Uterus (tissue), 4 donors: ENCODE measurements around the gene BROX. TPM values are rescaled to one million over a fixed set of nuclear protein-coding genes. Genes with fewer than 3 reads are reported as not detected.

ENCODE experiments used
- DNase-seq, 2 donors: peaks; one replicate each; pipeline ENCODE4 v3.0.0-alpha.2; 2019 to 2020
- H3K27ac ChIP-seq, 2 donors: fragments of 200-600 bp; sonication (generic); 1 replicate in 1 of 2; 2 replicates in 1 of 2; pipeline ENCODE4 v1.5.1; 2016 to 2018
- H3K27me3 ChIP-seq, 2 donors: fragments of 200-600 bp; sonication (generic); one replicate each; pipeline ENCODE4 v1.5.1; 2018 to 2019; ENCODE audit warnings: control low read depth in 1 of 2
- H3K36me3 ChIP-seq, 2 donors: fragments of 200-600 bp; sonication (generic); one replicate each; pipeline ENCODE4 v1.5.1; 2019; ENCODE audit warnings: control low read depth in 1 of 2
- H3K4me1 ChIP-seq, 2 donors: fragments of 200-600 bp; sonication (generic); one replicate each; pipeline ENCODE4 v1.5.1; 2018 to 2019; ENCODE audit warnings: control low read depth in 1 of 2
- H3K4me3 ChIP-seq, 2 donors: fragments of 200-600 bp; sonication (generic); 1 replicate in 1 of 2; 2 replicates in 1 of 2; pipeline ENCODE4 v1.5.1; 2018 to 2019; ENCODE audit warnings: mild to moderate bottlenecking in 1 of 2
- H3K9me3 ChIP-seq, 2 donors: fragments of 200-600 bp; sonication (generic); one replicate each; pipeline ENCODE4 v1.5.1; 2019; ENCODE audit warnings: control low read depth in 1 of 2
- CTCF ChIP-seq, 4 experiments: fragments of 200-600 bp in 2 of 4; fragments of 450-650 bp in 2 of 4; sonication (generic) in 2 of 4; IDR thresholded peaks; one replicate each; pipeline ENCODE4 v1.5.1; 2016 to 2019; ENCODE audit warnings: antibody characterized with exemption in 4 of 4, mild to moderate bottlenecking in 2 of 4, moderate library complexity in 1 of 4
- POLR2A ChIP-seq, 2 donors: fragments of 450-650 bp; IDR thresholded peaks; one replicate each; pipeline ENCODE4 v1.6.1; 2016; ENCODE audit warnings: antibody characterized with exemption in 2 of 2, mild to moderate bottlenecking in 1 of 2, moderate library complexity in 1 of 2
- intact Hi-C: fragments of 100-400 bp; cut with DNase I; formaldehyde crosslinking; loops from one replicate; pipeline ENCODE4 v1.15.1; 2023; ENCODE audit warnings: low total_unique reads
- total RNA-seq, 4 donors: library from RNA; depleted of rRNA in 3 of 4; stranded (reverse); fragments of >200 nt in 3 of 4; gene quantifications; one replicate each; pipeline versions ENCODE4 v1.1.0 to v1.2.4, GENCODE V29; 2014 to 2023
- donor health status: DM: yes; HTN: yes; CAD: no.

The BROX gene
- total RNA-seq, 4 donors from 2014 or later = 12.1 to 74.7 (median 32.2) TPM

GRCh38 chr1:222711319-222712252, 778 bp upstream of the BROX start:
- no peaks in the 10 kb centered on the region for H3K9me3 ChIP-seq
- intact Hi-C loops = no loop called here
- TF ChIP-seq CTCF (IDR thresholded peaks at IDR 0.05) (no peak), POLR2A (IDR thresholded peaks at IDR 0.05) (no peak)
- peak; percentile 51 for DNase-seq
- H3K4me3 ChIP-seq = peak overlapping the region; percentile 73 to 91
- H3K36me3 ChIP-seq = no peaks in the 10 kb centered on the region
- no peaks in the 10 kb centered on the region for H3K27me3 ChIP-seq
- H3K4me1 ChIP-seq = peaks cover 6 to 7% of the 10 kb centered on the region in 2 donors
- peak overlapping the region; percentile 94 to 99 for H3K27ac ChIP-seq

GRCh38 chr1:222713091-222713961, 962 bp downstream of the BROX start:
- H3K4me1 ChIP-seq = peaks cover 6 to 7% of the 10 kb centered on the region in 2 donors
- H3K27ac ChIP-seq = peak overlapping the region; percentile 94 to 99
- H3K36me3 ChIP-seq = no peaks in the 10 kb centered on the region
- H3K27me3 ChIP-seq = no peaks in the 10 kb centered on the region
- H3K9me3 ChIP-seq = no peaks in the 10 kb centered on the region
- intact Hi-C loops = no loop called here
- TF ChIP-seq POLR2A (IDR thresholded peaks at IDR 0.05) (peak in 1 of 2 donors; percentile 42), CTCF (IDR thresholded peaks at IDR 0.05) (no peak)
- H3K4me3 ChIP-seq = peak overlapping the region; percentile 73 to 91
- peak; percentile 90 to 92 for DNase-seq

- Histone ChIP-seq H3K9me3 (no peaks in the 10 kb centered on the region), H3K36me3 (no peaks in the 10 kb centered on the region), H3K4me1 (no peaks in the 10 kb centered on the region), H3K4me3 (no peak overlapping the region), H3K27me3 (no peaks in the 10 kb centered on the region), H3K27ac (no peak overlapping the region)
- intact Hi-C loops = no loop called here
- no peak for TF ChIP-seq POLR2A (IDR thresholded peaks at IDR 0.05)
- no peak for TF ChIP-seq CTCF (IDR thresholded peaks at IDR 0.05)
- DNase-seq = no peak
These were observed 4.0 kb downstream of the BROX start for GRCh38 chr1:222716393-222716792.

- Histone ChIP-seq H3K27me3 (no peaks in the 10 kb centered on the region), H3K27ac (no peak overlapping the region), H3K9me3 (no peaks in the 10 kb centered on the region), H3K36me3 (no peaks in the 10 kb centered on the region), H3K4me1 (no peaks in the 10 kb centered on the region), H3K4me3 (no peak overlapping the region)
- DNase-seq = no peak
- intact Hi-C loops = no loop called here
- TF ChIP-seq POLR2A (IDR thresholded peaks at IDR 0.05) = no peak
- TF ChIP-seq CTCF (IDR thresholded peaks at IDR 0.05) = no peak
These were observed 16.4 kb downstream of the BROX start for GRCh38 chr1:222728746-222729145.
